Measurements from ENCODE around the gene KIF5A. TPM values are rescaled to one million over a fixed set of nuclear protein-coding genes. Genes with fewer than 3 reads are reported as not detected.
"Not testable (repeated sequence)": the region's sequence is repeated elsewhere in the genome, so short reads cannot be mapped to it uniquely, and the experiment has no call there.

The KIF5A gene
- total RNA-seq, 4 donors from 2014 or later: 0.35 to 2.5 (median 1.4) TPM

DNA sequence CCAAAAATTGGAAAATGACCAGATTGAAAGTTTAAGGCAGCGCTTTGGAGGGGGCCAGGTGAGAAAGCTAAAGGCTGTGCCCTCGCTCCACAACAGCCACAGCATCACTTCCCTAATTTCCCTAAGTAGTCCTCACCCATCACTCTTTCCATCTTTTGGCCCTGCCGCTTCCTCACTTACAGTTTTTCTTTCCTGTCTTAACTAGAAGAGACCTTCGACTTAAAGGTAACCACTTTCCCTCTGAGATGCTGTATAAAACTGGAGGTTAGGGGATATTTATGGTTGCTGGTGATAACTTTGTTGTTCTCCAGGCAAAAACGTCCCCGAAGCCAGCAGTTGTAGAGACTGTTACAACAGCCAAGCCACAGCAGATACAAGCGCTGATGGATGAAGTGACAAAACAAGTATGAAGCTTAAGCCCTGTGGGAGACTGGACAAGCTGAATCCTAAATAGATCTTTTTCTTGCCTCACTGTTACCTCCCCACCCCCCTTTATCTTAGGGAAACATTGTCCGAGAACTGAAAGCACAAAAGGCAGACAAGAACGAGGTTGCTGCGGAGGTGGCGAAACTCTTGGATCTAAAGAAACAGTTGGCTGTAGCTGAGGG, 33.8 kb upstream of the KIF5A start:
- peaks cover 0 to 62% (median 0%) of the 10 kb centered on the region in 3 donors for H3K36me3 ChIP-seq
- H3K9me3 ChIP-seq: no peaks in the 10 kb centered on the region
- H3K4me3 ChIP-seq: no peak overlapping the region
- TF ChIP-seq POLR2A (IDR thresholded peaks at IDR 0.05): no peak
- TF ChIP-seq, protein P1, sequence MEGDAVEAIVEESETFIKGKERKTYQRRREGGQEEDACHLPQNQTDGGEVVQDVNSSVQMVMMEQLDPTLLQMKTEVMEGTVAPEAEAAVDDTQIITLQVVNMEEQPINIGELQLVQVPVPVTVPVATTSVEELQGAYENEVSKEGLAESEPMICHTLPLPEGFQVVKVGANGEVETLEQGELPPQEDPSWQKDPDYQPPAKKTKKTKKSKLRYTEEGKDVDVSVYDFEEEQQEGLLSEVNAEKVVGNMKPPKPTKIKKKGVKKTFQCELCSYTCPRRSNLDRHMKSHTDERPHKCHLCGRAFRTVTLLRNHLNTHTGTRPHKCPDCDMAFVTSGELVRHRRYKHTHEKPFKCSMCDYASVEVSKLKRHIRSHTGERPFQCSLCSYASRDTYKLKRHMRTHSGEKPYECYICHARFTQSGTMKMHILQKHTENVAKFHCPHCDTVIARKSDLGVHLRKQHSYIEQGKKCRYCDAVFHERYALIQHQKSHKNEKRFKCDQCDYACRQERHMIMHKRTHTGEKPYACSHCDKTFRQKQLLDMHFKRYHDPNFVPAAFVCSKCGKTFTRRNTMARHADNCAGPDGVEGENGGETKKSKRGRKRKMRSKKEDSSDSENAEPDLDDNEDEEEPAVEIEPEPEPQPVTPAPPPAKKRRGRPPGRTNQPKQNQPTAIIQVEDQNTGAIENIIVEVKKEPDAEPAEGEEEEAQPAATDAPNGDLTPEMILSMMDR (IDR thresholded peaks at IDR 0.05): no peak
- no peak overlapping the region for H3K27ac ChIP-seq
- no peaks in the 10 kb centered on the region for H3K27me3 ChIP-seq
- peak in 1 of 3 donors; percentile 8 for DNase-seq
- H3K4me1 ChIP-seq: peaks cover 0 to 22% (median 9%) of the 10 kb centered on the region in 4 donors

DNA sequence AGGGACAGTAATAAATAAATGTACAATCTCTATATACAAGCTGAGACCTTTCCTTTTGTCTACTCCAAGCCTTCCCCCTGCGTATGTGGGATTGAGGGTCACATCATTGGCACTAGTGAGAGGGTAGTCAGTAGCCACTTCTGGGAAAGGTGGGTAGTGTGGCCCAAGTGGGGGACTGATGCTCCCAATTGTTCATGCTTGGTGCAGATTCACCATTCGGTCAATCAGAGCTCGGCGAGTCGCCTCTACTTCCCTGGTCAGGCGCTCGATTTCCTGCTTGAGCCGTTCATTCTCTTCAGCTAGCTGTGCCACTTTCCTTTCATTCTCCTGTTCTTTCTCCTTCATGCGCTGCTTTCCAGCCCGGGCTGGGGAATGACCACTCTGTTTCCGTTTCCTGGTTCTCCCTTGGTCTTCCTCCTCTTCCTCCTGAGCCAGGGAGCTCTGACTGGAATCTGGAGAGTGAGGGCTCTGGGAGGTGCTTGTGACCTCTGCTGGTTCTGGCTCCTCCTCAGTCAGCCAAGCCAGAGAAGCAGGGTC, 33.2 kb upstream of the KIF5A start:
- Histone ChIP-seq H3K27me3 (no peaks in the 10 kb centered on the region), H3K27ac (peak overlapping the region in 2 of 4 donors; percentile 7 to 42), H3K4me3 (no peak overlapping the region), H3K36me3 (peaks cover 0 to 56% (median 0%) of the 10 kb centered on the region in 3 donors), H3K4me1 (peaks cover 4 to 29% (median 15%) of the 10 kb centered on the region in 4 donors), H3K9me3 (no peaks in the 10 kb centered on the region)
- no peak for DNase-seq
- no peak for TF ChIP-seq POLR2A (IDR thresholded peaks at IDR 0.05)
- TF ChIP-seq, protein P1 (IDR thresholded peaks at IDR 0.05): no peak

DNA sequence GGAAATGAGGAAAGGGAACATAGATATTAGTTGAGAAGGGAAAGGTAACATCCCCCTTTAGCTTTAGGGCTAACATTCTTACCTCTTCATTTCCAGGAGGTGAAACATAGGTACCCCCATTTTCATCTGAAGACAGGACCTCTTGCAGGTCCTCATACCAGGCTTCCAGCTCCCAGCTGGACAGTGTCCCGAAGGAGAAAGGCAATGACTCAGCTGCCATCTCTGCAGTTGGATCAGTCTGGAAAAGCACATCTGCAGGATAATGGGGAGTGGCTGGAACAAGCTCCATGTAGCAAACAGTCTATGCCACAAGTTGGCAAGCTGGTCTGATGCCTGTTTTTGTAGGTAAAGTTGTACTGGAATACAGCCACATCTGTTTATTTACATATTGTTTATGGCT, 32.7 kb upstream of the KIF5A start:
- Histone ChIP-seq H3K4me1 (peaks cover 4 to 31% (median 19%) of the 10 kb centered on the region in 4 donors), H3K9me3 (no peaks in the 10 kb centered on the region), H3K36me3 (peaks cover 0 to 51% (median 0%) of the 10 kb centered on the region in 3 donors), H3K4me3 (no peak overlapping the region), H3K27me3 (no peaks in the 10 kb centered on the region), H3K27ac (peak overlapping the region in 2 of 4 donors; percentile 7 to 42)
- no peak for TF ChIP-seq POLR2A (IDR thresholded peaks at IDR 0.05)
- TF ChIP-seq, protein P1 (IDR thresholded peaks at IDR 0.05): no peak
- DNase-seq: no peak

DNA sequence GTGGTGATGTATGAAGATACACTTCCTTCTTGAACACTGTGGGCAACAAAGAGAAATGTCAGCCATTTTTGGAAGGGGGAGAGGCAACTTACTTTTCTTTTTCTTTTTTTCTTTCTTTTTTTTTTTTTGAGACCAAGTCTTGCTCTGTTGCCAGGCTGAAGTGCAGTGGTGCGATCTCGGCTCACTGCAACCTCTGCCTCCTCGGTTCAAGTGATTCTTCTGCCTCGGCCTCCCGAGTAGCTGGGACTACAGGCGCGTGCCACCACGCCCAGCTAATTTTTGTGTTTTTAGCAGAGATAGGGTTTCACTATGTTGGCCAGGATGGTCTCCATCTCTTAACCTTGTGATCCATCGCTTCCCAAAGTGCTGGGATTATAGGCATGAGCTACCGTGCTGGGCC, 32.1 kb upstream of the KIF5A start:
- peaks cover 4 to 31% (median 19%) of the 10 kb centered on the region in 4 donors for H3K4me1 ChIP-seq
- H3K27ac ChIP-seq: peak overlapping the region in 1 of 4 donors; percentile 42
- H3K36me3 ChIP-seq: peaks cover 0 to 46% (median 0%) of the 10 kb centered on the region in 3 donors

DNA sequence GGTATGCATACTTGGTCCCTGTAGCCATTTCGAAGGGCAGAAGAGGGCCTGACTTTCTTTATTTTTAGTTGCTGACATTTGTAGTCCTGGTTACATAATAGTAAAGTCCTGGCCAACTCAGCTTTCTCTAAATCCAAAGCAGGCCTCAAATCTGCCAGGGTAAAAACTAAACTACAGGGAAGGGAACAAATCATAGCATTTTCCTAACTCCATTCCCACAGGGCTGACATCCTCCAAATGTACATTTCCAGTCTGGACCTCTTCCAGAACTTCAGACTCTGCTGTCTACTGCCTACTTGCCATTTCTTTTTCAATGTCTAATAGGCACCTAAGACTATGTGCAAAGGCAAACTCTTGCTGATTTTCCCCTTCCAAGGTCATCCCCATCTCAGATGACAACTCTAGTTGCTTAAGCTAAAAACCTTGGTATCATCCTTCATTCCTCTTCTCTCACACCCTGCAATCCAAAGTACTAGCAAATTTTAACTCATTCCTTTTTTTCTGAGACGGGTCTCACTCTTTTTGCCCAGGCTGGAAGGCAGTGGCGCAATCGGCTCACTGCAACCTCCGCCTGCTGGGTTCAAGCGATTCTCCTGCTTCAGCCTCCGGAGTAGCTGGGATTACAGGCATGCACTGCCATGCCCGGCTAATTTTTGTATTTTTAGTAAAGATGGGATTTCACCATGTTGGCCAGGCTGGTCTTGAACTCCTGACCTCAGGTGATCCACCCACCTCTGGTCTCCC, 31.5 kb upstream of the KIF5A start:
- H3K4me3 ChIP-seq: peak overlapping the region in 2 of 4 donors; percentile 66 to 81

More for the DNA sequence above, 32.1 kb upstream of the KIF5A start:
- H3K4me3 ChIP-seq: peak overlapping the region in 1 of 4 donors; percentile 66
- not testable (repeated sequence) for H3K9me3 ChIP-seq, DNase-seq, H3K27me3 ChIP-seq

More for the DNA sequence above, 31.5 kb upstream of the KIF5A start:
- Histone ChIP-seq H3K36me3 (peaks cover 0 to 40% (median 0%) of the 10 kb centered on the region in 3 donors), H3K4me1 (peaks cover 4 to 32% (median 20%) of the 10 kb centered on the region in 4 donors), H3K27ac (peak overlapping the region in 3 of 4 donors; percentile 11 to 94 (median 42)), H3K27me3 (no peaks in the 10 kb centered on the region), H3K9me3 (no peaks in the 10 kb centered on the region)
- TF ChIP-seq POLR2A (IDR thresholded peaks at IDR 0.05): no peak
- TF ChIP-seq, protein P1 (IDR thresholded peaks at IDR 0.05): no peak
- DNase-seq: no peak

Measured in Peyer's patch (tissue), 4 donors.